Activated CD8-positive, alpha-beta T cell treated with anti-CD3 and anti-CD28 coated beads for 36 hours (primary cell): ENCODE data around the gene GATB. TPM values are rescaled to one million over a fixed set of nuclear protein-coding genes. Genes with fewer than 3 reads are reported as not detected.
"Not testable (repeated sequence)": the region's sequence is repeated elsewhere in the genome, so short reads cannot be mapped to it uniquely, and the experiment has no call there.

ENCODE experiments used
- ATAC-seq: fragments of 200-7000 bp; cut with Tn5 transposase; one replicate; pipeline ENCODE4 v1.10.0; 2021; ENCODE audit warnings: mild to moderate bottlenecking, moderate library complexity
- CTCF ChIA-PET: fragments of 350-600 bp; sonication (Branson Sonifier 250); formaldehyde crosslinking; loops from one replicate; lab custom pipeline; 2021; ENCODE audit warnings: antibody characterized with exemption; lab: Charles Lee
- POLR2A ChIA-PET: fragments of 350-600 bp; sonication (Branson Sonifier 250); formaldehyde crosslinking; loops from one replicate; lab custom pipeline; 2021; ENCODE audit warnings: antibody characterized with exemption; lab: Charles Lee
- DNase-seq: peaks from one replicate; pipeline ENCODE4 v3.0.0-alpha.2; 2020
- H3K27ac Mint-ChIP-seq: one replicate; pipeline ENCODE4 v1.8.0; 2021; ENCODE audit warnings: mild to moderate bottlenecking, mixed read lengths
- H3K27me3 Mint-ChIP-seq: one replicate; pipeline ENCODE4 v1.8.0; 2021; ENCODE audit warnings: mixed read lengths
- H3K36me3 Mint-ChIP-seq: one replicate; pipeline ENCODE4 v1.8.0; 2021; ENCODE audit warnings: low read depth, mixed read lengths
- H3K4me1 Mint-ChIP-seq: one replicate; pipeline ENCODE4 v1.8.0; 2021; ENCODE audit warnings: low read depth, mixed read lengths
- H3K4me3 Mint-ChIP-seq: one replicate; pipeline ENCODE4 v1.8.0; 2021; ENCODE audit warnings: mild to moderate bottlenecking, moderate library complexity, mixed read lengths
- H3K9me3 Mint-ChIP-seq: one replicate; pipeline ENCODE4 v1.8.0; 2021; ENCODE audit warnings: mixed read lengths
- CTCF ChIP-seq: fragments of 200-600 bp; IDR thresholded peaks from one replicate; pipeline ENCODE4 v1.8.0; 2022; ENCODE audit warnings: antibody characterized with exemption, mild to moderate bottlenecking
- intact Hi-C: fragments of 100-400 bp; cut with micrococcal nuclease; formaldehyde crosslinking; loops from one replicate; pipeline ENCODE4 v1.10.0; 2022
- total RNA-seq, 2 experiments: library from RNA; stranded (reverse); gene quantifications; one replicate each; pipeline ENCODE4 v1.2.3, GENCODE V29; 2021

Gene GATB
- total RNA-seq, 2 experiments from 2014 or later, result 19.1 to 22.3 TPM

- intact Hi-C loops, result no loop called here
- Mint-ChIP-seq H3K9me3 (no peaks in the 10 kb centered on the region), H3K4me1 (no peaks in the 10 kb centered on the region), H3K27me3 (no peaks in the 10 kb centered on the region), H3K36me3 (peaks cover 20% of the 10 kb centered on the region), H3K27ac (no peak overlapping the region), H3K4me3 (no peak overlapping the region)
- ChIA-PET CTCF (interaction anchor here (1.1 kb wide), 1 partner anchor 95 kb away, joined by 3 read pairs; no protein-coding TSS in a partner anchor), POLR2A (no interaction called here)
- no peak for ATAC-seq
- DNase-seq, result no peak
- TF ChIP-seq CTCF, result no peak
Measured at GRCh38 chr4:151743128-151743854, 17.5 kb downstream of the GATB start.

GRCh38 chr4:151738720-151739517 is 21.9 kb downstream of the GATB start:
- peaks cover 47% of the 10 kb centered on the region for H3K36me3 Mint-ChIP-seq
- H3K27me3 Mint-ChIP-seq, result no peaks in the 10 kb centered on the region
- no peak for DNase-seq
- peaks cover 12% of the 10 kb centered on the region for H3K9me3 Mint-ChIP-seq
- CTCF ChIA-PET, result no interaction called here
- no peak for TF ChIP-seq CTCF
- H3K4me1 Mint-ChIP-seq, result no peaks in the 10 kb centered on the region
- ATAC-seq, result no peak
- no peak overlapping the region for H3K4me3 Mint-ChIP-seq
- intact Hi-C loops, result no loop called here
- POLR2A ChIA-PET, result interaction anchor here (1.2 kb wide), 1 partner anchor 21 kb away, joined by 4 read pairs; no protein-coding TSS in a partner anchor
- H3K27ac Mint-ChIP-seq, result no peak overlapping the region

- H3K4me3 Mint-ChIP-seq, ATAC-seq, CTCF ChIA-PET, H3K27ac Mint-ChIP-seq, H3K27me3 Mint-ChIP-seq, H3K4me1 Mint-ChIP-seq, DNase-seq, intact Hi-C loops, POLR2A ChIA-PET: not testable (repeated sequence)
- Mint-ChIP-seq H3K9me3 (peaks cover 12% of the 10 kb centered on the region), H3K36me3 (peaks cover 53% of the 10 kb centered on the region)
Measured at GRCh38 chr4:151736852-151737251, 24.0 kb downstream of the GATB start.

GRCh38 chr4:151736361-151736760 is 24.4 kb downstream of the GATB start:
- intact Hi-C loops, result no loop called here
- DNase-seq, result no peak
- Mint-ChIP-seq H3K4me1 (peaks cover 3% of the 10 kb centered on the region), H3K36me3 (peaks cover 53% of the 10 kb centered on the region), H3K9me3 (peaks cover 12% of the 10 kb centered on the region), H3K27me3 (no peaks in the 10 kb centered on the region), H3K4me3 (no peak overlapping the region), H3K27ac (no peak overlapping the region)
- no peak for ATAC-seq
- ChIA-PET POLR2A (no interaction called here), CTCF (no interaction called here)
- no peak for TF ChIP-seq CTCF

- H3K4me1 Mint-ChIP-seq, intact Hi-C loops, POLR2A ChIA-PET, CTCF ChIA-PET, ATAC-seq, H3K9me3 Mint-ChIP-seq, H3K27me3 Mint-ChIP-seq, H3K4me3 Mint-ChIP-seq, DNase-seq, H3K27ac Mint-ChIP-seq: not testable (repeated sequence)
- H3K36me3 Mint-ChIP-seq, result peaks cover 30% of the 10 kb centered on the region
Measured at GRCh38 chr4:151731670-151732069, 29.1 kb downstream of the GATB start.
